Osteoblast (primary cell): ENCODE results near the gene NGEF. TPM values are rescaled to one million over a fixed set of nuclear protein-coding genes. Genes with fewer than 3 reads are reported as not detected.

Experiments
- DNase-seq: peaks from one replicate; pipeline ENCODE4 v3.0.0; 2011; ENCODE audit warnings: low spot score, mixed read lengths; ENCODE audit not compliant: insufficient read length; ENCODE audit errors: missing footprints
- H2AFZ ChIP-seq: 2 replicates; pipeline ENCODE4 v1.6.0; 2011; ENCODE audit warnings: mild to moderate bottlenecking, low read length
- H3K27ac ChIP-seq: 2 replicates; pipeline ENCODE4 v1.5.1; 2011; ENCODE audit warnings: mild to moderate bottlenecking, low read depth, low read length, moderate library complexity
- H3K27me3 ChIP-seq: 2 replicates; pipeline ENCODE4 v1.6.0; 2012; ENCODE audit warnings: mild to moderate bottlenecking, control low read depth, inconsistent platforms, low read length, moderate library complexity; ENCODE audit not compliant: insufficient read depth
- H3K36me3 ChIP-seq: 2 replicates; pipeline ENCODE4 v1.5.1; 2011; ENCODE audit warnings: mild to moderate bottlenecking, low read length, control low read depth, moderate library complexity; ENCODE audit not compliant: insufficient read depth
- H3K4me1 ChIP-seq: 2 replicates; pipeline ENCODE4 v1.5.1; 2011; ENCODE audit warnings: mild to moderate bottlenecking, low read length, control low read depth, moderate library complexity; ENCODE audit not compliant: insufficient read depth
- H3K4me2 ChIP-seq: 2 replicates; pipeline ENCODE4 v1.6.0; 2011; ENCODE audit warnings: mild to moderate bottlenecking, low read length; ENCODE audit not compliant: insufficient read depth
- H3K4me3 ChIP-seq: fragments of 200-600 bp; sonication (generic); 3 replicates; pipeline ENCODE4 v1.5.1; 2012; ENCODE audit warnings: mild to moderate bottlenecking, low read length, inconsistent platforms; ENCODE audit not compliant: insufficient read depth
- H3K79me2 ChIP-seq: 2 replicates; pipeline ENCODE4 v1.6.0; 2012; ENCODE audit warnings: mild to moderate bottlenecking, low read length, control low read depth, inconsistent platforms; ENCODE audit not compliant: insufficient read depth
- H3K9me3 ChIP-seq: 2 replicates; pipeline ENCODE4 v1.5.1; 2011; ENCODE audit warnings: low read depth, low read length, control low read depth
- H4K20me1 ChIP-seq: 2 replicates; pipeline ENCODE4 v1.6.0; 2012; ENCODE audit warnings: mild to moderate bottlenecking, low read length, control low read depth; ENCODE audit not compliant: insufficient read depth
- total RNA-seq: library from RNA; depleted of rRNA; stranded (reverse); fragments of >200 nt; gene quantifications from 2 replicates; pipeline ENCODE4 v1.2.3, GENCODE V29; 2012
- TF ChIP-seq, protein P1 (sequence below): IDR thresholded peaks from 2 replicates; pipeline ENCODE4 v1.5.1; 2011; ENCODE audit warnings: mild to moderate bottlenecking, low read depth, low read length, moderate library complexity; ENCODE audit errors: extremely low read depth

The NGEF gene
- total RNA-seq, 1 donor = not detected

DNA sequence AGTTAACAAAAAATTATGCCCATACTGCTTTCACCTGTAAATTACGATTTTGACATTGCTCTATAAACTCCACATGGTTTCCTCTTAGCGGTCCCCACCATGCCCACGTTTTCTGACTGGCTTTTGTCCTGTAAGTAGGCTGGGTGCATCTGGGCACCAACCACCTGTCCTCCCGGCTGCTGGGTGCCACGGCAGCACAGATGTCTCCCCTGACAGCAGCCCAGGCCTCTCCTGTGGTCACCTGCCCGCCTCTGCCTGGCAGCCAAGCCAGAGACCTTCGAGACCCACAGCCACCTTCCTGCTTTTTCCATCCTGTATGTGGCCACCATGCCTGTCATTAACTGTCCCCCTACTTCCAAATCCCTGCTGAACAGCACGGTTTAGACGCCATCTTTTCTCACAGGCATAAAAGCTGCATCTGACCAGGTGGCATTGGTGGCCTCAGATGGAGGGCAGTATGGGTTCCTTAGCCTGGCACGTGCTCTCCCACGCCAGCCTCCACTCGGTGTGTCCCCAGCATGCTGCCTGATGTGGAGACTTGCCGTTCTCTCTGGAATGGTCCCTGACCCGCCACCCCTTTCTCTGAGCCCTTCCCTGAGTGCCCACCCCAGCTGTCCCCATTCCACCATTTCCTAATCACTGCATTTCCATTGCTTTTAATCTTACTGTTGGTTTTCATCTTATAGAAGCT, 124.1 kb downstream of the NGEF start:
- peak; percentile 54 for DNase-seq
- H3K4me1 ChIP-seq = peaks cover 15% of the 10 kb centered on the region
- H3K36me3 ChIP-seq = no peaks in the 10 kb centered on the region
- no peaks in the 10 kb centered on the region for H3K27me3 ChIP-seq
- no peak overlapping the region for H3K27ac ChIP-seq
- H3K79me2 ChIP-seq = no peaks in the 10 kb centered on the region
- no peak overlapping the region for H2AFZ ChIP-seq
- no peak overlapping the region for H3K4me3 ChIP-seq
- H3K9me3 ChIP-seq = no peaks in the 10 kb centered on the region
- TF ChIP-seq, protein P1, sequence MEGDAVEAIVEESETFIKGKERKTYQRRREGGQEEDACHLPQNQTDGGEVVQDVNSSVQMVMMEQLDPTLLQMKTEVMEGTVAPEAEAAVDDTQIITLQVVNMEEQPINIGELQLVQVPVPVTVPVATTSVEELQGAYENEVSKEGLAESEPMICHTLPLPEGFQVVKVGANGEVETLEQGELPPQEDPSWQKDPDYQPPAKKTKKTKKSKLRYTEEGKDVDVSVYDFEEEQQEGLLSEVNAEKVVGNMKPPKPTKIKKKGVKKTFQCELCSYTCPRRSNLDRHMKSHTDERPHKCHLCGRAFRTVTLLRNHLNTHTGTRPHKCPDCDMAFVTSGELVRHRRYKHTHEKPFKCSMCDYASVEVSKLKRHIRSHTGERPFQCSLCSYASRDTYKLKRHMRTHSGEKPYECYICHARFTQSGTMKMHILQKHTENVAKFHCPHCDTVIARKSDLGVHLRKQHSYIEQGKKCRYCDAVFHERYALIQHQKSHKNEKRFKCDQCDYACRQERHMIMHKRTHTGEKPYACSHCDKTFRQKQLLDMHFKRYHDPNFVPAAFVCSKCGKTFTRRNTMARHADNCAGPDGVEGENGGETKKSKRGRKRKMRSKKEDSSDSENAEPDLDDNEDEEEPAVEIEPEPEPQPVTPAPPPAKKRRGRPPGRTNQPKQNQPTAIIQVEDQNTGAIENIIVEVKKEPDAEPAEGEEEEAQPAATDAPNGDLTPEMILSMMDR = no peak
- no peak overlapping the region for H3K4me2 ChIP-seq
- no peaks in the 10 kb centered on the region for H4K20me1 ChIP-seq

DNA sequence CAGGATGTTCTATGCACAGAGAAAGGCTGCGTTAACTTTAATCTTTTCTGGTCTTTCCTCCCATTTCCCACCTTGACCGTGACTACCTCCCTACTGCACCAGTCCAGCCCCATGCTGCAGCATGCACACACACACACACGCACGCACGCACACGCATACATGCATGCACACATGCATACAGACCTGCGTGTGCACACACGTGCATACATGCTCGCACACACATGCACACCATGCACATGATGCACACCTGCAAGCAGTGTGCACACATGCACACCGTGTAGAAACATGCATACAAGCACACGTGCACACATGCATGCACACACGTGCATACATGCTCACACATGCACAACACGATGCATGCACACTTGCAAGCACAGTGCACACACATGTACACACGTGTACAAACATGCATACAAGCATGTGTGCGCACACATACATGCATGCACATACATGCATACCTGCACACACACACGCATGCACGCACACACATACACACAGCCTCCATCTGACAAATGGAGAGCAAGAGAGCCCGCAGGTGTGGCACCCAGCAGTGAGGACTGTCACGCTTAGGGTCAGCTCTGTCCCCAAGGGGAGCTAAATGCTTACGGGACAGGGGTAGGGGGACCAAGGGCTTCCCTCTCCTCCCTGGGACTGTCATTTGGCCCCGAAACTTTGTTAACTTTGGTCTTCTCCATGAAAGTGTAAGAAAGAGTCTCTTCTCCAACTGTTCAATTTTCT, 124.8 kb downstream of the NGEF start:
- Histone ChIP-seq H3K4me3 (no peak overlapping the region), H4K20me1 (no peaks in the 10 kb centered on the region), H2AFZ (no peak overlapping the region), H3K79me2 (no peaks in the 10 kb centered on the region), H3K4me1 (peaks cover 15% of the 10 kb centered on the region), H3K36me3 (no peaks in the 10 kb centered on the region), H3K4me2 (no peak overlapping the region), H3K27me3 (no peaks in the 10 kb centered on the region), H3K27ac (no peak overlapping the region), H3K9me3 (no peaks in the 10 kb centered on the region)
- DNase-seq = peak; percentile 53
- TF ChIP-seq, protein P1 = no peak

GRCh38 chr2:232887171-232887850, 125.7 kb downstream of the NGEF start:
- peak; percentile 72 for DNase-seq
- Histone ChIP-seq H3K4me1 (peaks cover 15% of the 10 kb centered on the region), H3K9me3 (no peaks in the 10 kb centered on the region), H3K4me3 (no peak overlapping the region), H2AFZ (no peak overlapping the region), H3K27me3 (no peaks in the 10 kb centered on the region), H4K20me1 (no peaks in the 10 kb centered on the region), H3K4me2 (no peak overlapping the region), H3K36me3 (no peaks in the 10 kb centered on the region), H3K79me2 (no peaks in the 10 kb centered on the region), H3K27ac (no peak overlapping the region)
- TF ChIP-seq, protein P1 = peak; percentile 29

- TF ChIP-seq, protein P1 = no peak
- no peak overlapping the region for H2AFZ ChIP-seq
- no peak overlapping the region for H3K4me3 ChIP-seq
- H3K4me1 ChIP-seq = peaks cover 11% of the 10 kb centered on the region
- no peaks in the 10 kb centered on the region for H3K27me3 ChIP-seq
- no peak overlapping the region for H3K4me2 ChIP-seq
- no peaks in the 10 kb centered on the region for H4K20me1 ChIP-seq
- H3K79me2 ChIP-seq = no peaks in the 10 kb centered on the region
- no peak overlapping the region for H3K27ac ChIP-seq
- DNase-seq = peak; percentile 19
- no peaks in the 10 kb centered on the region for H3K36me3 ChIP-seq
- no peaks in the 10 kb centered on the region for H3K9me3 ChIP-seq
Observed at GRCh38 chr2:232886632-232887031, 126.4 kb downstream of the NGEF start.
